ENCODE results near the gene POC1A.

DNA sequence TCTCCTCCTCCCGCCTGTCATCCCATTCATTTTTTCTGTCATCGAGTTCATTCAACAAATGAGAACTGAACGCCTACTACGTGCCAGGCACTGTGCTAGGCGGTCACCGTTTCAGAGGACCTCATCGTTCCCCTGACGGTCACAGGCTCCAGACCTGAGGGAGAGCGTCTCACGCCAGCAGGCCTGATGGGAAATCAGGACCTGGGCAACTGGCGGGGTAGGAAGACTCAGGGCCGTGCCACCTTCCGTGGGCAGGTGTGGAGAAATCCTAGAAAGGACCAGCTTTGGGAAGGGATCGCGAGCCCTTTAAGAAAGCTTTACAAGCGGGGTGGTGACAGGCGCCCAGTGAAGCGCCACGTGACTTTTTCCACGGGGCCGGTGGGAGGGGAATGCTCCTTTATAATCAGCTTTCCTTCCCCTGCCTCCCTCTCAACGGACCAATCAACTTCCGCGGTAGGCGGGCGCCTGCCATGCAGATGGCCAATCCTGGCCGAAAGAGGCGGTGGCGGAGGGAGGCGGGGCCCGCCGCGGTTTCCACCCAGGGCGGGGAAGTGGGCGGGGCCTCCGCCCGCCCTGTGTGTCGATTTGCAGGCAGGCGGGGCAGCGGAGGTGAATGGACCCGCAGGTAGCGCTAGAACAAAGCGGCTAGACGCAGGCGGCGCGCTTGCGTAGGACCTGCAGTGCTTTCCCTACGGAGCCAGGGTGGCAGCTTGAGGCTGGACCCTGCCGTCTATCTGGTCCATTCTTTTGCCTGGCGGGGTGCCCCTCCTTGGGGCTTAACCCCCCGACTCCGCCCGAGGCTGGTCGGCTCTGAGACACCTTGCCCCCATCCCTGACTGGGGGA lies 97.0 kb downstream of the POC1A start:
- no peak for TF ChIP-seq RAD21 (IDR thresholded peaks at IDR 0.05; ENCODE audit: low read depth)
- no peak; the same call in 1 of the 2 replicates for TF ChIP-seq YY1 (IDR thresholded peaks at IDR 0.05; ENCODE audit: low read depth)
- TF ChIP-seq, protein P1, sequence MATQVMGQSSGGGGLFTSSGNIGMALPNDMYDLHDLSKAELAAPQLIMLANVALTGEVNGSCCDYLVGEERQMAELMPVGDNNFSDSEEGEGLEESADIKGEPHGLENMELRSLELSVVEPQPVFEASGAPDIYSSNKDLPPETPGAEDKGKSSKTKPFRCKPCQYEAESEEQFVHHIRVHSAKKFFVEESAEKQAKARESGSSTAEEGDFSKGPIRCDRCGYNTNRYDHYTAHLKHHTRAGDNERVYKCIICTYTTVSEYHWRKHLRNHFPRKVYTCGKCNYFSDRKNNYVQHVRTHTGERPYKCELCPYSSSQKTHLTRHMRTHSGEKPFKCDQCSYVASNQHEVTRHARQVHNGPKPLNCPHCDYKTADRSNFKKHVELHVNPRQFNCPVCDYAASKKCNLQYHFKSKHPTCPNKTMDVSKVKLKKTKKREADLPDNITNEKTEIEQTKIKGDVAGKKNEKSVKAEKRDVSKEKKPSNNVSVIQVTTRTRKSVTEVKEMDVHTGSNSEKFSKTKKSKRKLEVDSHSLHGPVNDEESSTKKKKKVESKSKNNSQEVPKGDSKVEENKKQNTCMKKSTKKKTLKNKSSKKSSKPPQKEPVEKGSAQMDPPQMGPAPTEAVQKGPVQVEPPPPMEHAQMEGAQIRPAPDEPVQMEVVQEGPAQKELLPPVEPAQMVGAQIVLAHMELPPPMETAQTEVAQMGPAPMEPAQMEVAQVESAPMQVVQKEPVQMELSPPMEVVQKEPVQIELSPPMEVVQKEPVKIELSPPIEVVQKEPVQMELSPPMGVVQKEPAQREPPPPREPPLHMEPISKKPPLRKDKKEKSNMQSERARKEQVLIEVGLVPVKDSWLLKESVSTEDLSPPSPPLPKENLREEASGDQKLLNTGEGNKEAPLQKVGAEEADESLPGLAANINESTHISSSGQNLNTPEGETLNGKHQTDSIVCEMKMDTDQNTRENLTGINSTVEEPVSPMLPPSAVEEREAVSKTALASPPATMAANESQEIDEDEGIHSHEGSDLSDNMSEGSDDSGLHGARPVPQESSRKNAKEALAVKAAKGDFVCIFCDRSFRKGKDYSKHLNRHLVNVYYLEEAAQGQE (IDR thresholded peaks at IDR 0.05; ENCODE audit: low read depth): no peak
- TF ChIP-seq, protein P2, sequence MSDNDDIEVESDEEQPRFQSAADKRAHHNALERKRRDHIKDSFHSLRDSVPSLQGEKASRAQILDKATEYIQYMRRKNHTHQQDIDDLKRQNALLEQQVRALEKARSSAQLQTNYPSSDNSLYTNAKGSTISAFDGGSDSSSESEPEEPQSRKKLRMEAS (IDR thresholded peaks at IDR 0.05): peak; percentile 88
- TF ChIP-seq CREB1 (IDR thresholded peaks at IDR 0.05; ENCODE audit: low read depth): no peak
- TF ChIP-seq TAF1 (IDR thresholded peaks at IDR 0.05; ENCODE audit: low read depth): peak; percentile 9; the same call in 1 of the 2 replicates
- TF ChIP-seq EP300 (IDR thresholded peaks at IDR 0.05; ENCODE audit: borderline replicate concordance): no peak; the same call in 1 of the 2 replicates

Data from Ishikawa (cell line).